HL-60 (cell line): ENCODE data around the gene MCUB.
A peak's percentile ranks its signal among the peaks of the same experiment; 100 is the strongest.

Experiments
- DNase-seq, 2 experiments: peaks; one replicate each; pipeline ENCODE4 v3.0.0-alpha.2; 2010 to 2020; ENCODE audit warnings: low read depth in 1 of 2, low spot score in 1 of 2
- H3K27ac ChIP-seq: fragments of 250-450 bp; sonication (Bioruptor Pico); replicated peaks from 2 replicates; pipeline ENCODE4 v1.5.1; 2020; ENCODE audit warnings: mild to moderate bottlenecking, moderate library complexity
- H3K27me3 ChIP-seq: fragments of 250-450 bp; sonication (Bioruptor Pico); 2 replicates; pipeline ENCODE4 v1.5.1; 2021; ENCODE audit warnings: mild to moderate bottlenecking, moderate library complexity; ENCODE audit not compliant: insufficient read depth, poor library complexity, severe bottlenecking
- H3K4me3 ChIP-seq: replicated peaks from 2 replicates; pipeline ENCODE4 v1.5.1; 2011; ENCODE audit warnings: mild to moderate bottlenecking, control low read depth, low read length; ENCODE audit not compliant: insufficient read depth
- GABPA ChIP-seq: IDR thresholded peaks from 2 replicates; pipeline ENCODE4 v1.6.1; 2012; ENCODE audit warnings: low read depth
- POLR2AphosphoS5 ChIP-seq: IDR thresholded peaks from 2 replicates; pipeline ENCODE4 v1.6.1; 2012; ENCODE audit warnings: low read depth
- SPI1 ChIP-seq: IDR thresholded peaks from 2 replicates; pipeline ENCODE4 v1.6.1; 2012; ENCODE audit warnings: low read depth, mild to moderate bottlenecking, borderline replicate concordance
- TF ChIP-seq, protein P1 (sequence below): IDR thresholded peaks from one replicate; pipeline ENCODE4 v1.5.1; 2011; ENCODE audit warnings: low read length, control low read depth, inconsistent platforms; ENCODE audit not compliant: insufficient read depth
- TF ChIP-seq, protein P2 (sequence below): IDR thresholded peaks from 2 replicates; pipeline ENCODE4 v1.6.1; 2012; ENCODE audit warnings: low read depth; ENCODE audit not compliant: insufficient replicate concordance

Gene MCUB

DNA sequence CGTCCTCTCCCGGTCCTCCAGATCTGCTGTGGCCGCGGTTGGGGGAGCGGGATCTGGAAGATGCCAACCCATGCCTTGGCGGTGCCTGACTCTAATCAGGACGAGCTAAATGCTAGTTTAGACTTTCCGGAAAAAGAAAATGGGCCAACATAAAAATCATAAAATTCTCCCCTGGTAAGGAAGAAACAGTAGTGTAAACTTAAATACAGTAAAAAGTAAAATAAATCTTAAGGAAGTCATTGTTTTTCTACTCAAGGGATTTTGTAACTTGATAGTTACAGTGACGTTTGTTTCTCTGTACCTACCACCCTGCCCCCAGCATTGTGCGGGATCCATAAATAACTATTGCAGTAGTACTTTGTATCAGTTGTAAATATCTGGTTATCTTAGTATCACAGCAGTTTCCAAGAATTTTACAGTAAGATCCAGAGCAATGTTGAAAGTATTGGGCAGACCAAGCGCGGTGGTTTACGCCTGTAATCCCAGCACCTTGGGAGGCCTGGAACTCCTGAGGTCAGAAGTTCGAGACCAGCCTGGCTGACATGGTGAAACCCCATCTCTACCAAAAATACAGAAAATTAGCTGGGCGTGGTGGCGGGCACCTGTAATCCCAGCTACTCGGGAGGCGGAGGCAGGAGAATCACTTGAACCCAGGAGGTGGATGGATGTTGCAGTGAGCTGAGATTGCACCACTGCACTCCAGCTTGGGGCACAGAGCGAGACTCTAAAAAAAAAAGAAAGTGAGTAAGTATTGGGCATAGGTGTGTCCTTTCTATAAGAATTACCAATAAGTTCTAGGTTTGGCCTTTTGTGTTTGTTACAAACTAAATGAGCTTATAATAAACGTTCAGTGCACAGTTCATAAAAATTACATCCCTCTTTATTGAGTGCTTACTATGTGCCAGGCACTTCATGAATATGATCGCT, 170.8 kb downstream of the MCUB start:
- Histone ChIP-seq H3K4me3 (peak overlapping the region; percentile 96), H3K27me3 (no peaks in the 10 kb centered on the region), H3K27ac (no peak overlapping the region; the same call in 1 of the 2 replicates)
- no peak for DNase-seq
- TF ChIP-seq SPI1 (no peak), POLR2AphosphoS5 (no peak), GABPA (no peak)
- TF ChIP-seq, protein P1, sequence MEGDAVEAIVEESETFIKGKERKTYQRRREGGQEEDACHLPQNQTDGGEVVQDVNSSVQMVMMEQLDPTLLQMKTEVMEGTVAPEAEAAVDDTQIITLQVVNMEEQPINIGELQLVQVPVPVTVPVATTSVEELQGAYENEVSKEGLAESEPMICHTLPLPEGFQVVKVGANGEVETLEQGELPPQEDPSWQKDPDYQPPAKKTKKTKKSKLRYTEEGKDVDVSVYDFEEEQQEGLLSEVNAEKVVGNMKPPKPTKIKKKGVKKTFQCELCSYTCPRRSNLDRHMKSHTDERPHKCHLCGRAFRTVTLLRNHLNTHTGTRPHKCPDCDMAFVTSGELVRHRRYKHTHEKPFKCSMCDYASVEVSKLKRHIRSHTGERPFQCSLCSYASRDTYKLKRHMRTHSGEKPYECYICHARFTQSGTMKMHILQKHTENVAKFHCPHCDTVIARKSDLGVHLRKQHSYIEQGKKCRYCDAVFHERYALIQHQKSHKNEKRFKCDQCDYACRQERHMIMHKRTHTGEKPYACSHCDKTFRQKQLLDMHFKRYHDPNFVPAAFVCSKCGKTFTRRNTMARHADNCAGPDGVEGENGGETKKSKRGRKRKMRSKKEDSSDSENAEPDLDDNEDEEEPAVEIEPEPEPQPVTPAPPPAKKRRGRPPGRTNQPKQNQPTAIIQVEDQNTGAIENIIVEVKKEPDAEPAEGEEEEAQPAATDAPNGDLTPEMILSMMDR = no peak
- TF ChIP-seq, protein P2, sequence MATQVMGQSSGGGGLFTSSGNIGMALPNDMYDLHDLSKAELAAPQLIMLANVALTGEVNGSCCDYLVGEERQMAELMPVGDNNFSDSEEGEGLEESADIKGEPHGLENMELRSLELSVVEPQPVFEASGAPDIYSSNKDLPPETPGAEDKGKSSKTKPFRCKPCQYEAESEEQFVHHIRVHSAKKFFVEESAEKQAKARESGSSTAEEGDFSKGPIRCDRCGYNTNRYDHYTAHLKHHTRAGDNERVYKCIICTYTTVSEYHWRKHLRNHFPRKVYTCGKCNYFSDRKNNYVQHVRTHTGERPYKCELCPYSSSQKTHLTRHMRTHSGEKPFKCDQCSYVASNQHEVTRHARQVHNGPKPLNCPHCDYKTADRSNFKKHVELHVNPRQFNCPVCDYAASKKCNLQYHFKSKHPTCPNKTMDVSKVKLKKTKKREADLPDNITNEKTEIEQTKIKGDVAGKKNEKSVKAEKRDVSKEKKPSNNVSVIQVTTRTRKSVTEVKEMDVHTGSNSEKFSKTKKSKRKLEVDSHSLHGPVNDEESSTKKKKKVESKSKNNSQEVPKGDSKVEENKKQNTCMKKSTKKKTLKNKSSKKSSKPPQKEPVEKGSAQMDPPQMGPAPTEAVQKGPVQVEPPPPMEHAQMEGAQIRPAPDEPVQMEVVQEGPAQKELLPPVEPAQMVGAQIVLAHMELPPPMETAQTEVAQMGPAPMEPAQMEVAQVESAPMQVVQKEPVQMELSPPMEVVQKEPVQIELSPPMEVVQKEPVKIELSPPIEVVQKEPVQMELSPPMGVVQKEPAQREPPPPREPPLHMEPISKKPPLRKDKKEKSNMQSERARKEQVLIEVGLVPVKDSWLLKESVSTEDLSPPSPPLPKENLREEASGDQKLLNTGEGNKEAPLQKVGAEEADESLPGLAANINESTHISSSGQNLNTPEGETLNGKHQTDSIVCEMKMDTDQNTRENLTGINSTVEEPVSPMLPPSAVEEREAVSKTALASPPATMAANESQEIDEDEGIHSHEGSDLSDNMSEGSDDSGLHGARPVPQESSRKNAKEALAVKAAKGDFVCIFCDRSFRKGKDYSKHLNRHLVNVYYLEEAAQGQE = no peak

DNA sequence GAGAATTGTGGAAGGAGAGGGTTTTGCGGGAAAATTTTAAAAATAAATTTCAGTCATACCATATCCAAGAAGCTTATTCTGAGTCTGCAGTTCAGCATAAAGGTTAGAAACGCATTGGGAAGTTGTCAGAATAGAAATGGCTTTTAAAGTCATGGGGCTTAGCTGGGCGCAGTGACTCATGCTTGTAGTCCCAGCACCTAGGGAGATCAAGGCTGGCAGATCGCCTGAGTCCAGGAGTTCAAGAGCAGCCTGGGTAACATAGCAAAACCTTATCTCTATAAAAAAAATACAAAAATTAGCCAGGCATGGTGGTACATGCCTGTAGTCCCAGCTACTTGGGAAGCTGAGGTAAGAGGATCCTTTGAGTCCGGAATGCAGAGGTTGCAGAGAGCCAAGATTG, 173.7 kb downstream of the MCUB start:
- no peak overlapping the region for H3K27ac ChIP-seq
- H3K4me3 ChIP-seq = no peak overlapping the region
- no peaks in the 10 kb centered on the region for H3K27me3 ChIP-seq
- no peak for TF ChIP-seq SPI1
- TF ChIP-seq GABPA = no peak
- TF ChIP-seq, protein P1 = no peak
- no peak for TF ChIP-seq POLR2AphosphoS5
- TF ChIP-seq, protein P2 = no peak
- DNase-seq = no peak

DNA sequence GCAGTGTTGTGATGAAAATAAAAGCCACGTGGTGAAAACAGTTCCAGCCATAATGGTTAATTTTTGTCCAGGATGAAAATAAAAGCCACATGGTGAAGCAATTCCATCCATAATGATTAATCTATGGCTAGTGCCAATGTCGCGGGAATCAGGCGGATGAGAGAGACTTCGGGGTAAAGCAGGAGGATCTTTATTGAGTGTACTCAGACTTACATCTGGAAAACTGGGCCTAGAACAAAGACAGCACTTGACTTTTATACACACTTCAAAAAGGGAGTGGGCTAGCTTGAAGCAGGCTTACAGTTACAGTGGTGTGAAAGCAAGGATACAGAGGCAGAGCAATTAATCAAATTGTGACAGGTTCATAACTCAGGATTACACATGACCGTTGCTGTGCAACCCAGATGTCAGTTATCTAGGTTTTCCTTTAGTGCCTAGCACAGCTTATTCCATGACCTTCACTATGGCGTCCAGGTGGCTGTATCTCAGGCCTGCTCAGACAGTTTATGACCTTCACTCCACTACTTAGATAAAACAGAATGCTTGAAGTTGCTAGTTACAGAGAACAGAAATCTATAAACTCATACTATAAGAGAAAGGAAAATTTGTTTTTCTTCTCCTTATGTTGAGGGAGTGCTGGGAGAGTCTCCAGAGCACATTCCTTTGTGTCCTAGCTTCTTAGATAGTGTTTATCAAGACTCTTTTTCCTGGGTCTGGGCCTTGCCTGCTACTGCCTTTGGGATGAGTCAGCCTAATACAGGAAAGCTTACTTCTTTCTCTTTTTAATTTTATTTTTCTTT, 175.7 kb downstream of the MCUB start:
- Histone ChIP-seq H3K4me3 (no peak overlapping the region), H3K27me3 (no peaks in the 10 kb centered on the region), H3K27ac (no peak overlapping the region)
- TF ChIP-seq, protein P1 = no peak
- TF ChIP-seq SPI1 (no peak), POLR2AphosphoS5 (no peak)
- TF ChIP-seq, protein P2 = no peak
- DNase-seq = no peak
